GM18907 (cell line): Measurements from ENCODE around the gene NTN1.
A peak's percentile ranks its signal among the peaks of the same experiment; 100 is the strongest.
"Not testable (repeated sequence)": the region's sequence is repeated elsewhere in the genome, so short reads cannot be mapped to it uniquely, and the experiment has no call there.

ENCODE experiments used
- ATAC-seq: cut with Tn5 transposase; IDR thresholded peaks from one replicate; pipeline ENCODE4 v1.9.1; 2021; ENCODE audit warnings: mild to moderate bottlenecking, moderate library complexity; ENCODE audit not compliant: unreplicated experiment

The NTN1 gene

DNA sequence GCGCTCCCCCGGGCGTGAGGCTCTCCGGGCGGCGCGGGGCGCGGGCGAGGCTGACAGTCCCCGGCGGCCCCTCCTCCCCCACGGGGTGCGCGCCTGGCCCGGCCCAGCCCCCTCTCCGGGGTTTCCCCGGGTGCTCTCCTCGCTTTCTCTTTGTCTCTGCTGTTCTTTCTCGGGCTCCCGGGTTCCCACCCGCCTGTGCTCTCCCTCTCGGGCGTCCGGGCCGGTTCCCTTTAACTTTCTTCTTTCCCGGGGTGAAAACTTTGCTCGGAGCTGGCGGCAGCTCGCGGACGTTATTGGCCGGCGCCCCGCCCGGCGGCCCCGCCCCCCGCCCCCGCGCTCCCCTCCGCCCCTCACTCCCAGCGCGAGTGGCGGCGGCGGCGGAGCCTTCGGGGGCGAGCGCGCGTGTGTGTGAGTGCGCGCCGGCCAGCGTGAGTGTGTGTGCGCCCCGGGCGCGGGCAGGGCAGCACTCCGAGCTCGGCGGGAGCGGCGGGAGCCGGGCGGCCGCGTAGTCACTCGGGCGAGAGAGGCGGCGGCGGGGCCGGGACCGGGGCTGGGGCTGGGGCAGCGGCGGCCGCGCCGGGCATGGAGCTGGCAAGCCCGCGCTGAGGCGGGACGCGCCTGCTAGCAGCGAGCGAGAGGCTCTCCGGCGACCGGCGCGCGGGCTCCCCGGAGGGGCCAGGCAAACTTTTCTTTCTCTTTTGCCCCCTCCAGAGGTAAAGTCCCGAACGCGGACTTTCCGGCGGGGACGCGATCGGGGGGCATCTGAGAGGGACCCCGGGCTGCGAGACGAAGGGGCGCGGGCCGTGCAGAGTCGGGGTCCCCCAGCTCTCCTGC is at the start of gene NTN1:
Gene NTN1 (plus strand): TSS at position 353 of the 834 bp plus-strand sequence. CDS start 864 bp downstream, outside the sequence.
- peak; percentile 64 for ATAC-seq

DNA sequence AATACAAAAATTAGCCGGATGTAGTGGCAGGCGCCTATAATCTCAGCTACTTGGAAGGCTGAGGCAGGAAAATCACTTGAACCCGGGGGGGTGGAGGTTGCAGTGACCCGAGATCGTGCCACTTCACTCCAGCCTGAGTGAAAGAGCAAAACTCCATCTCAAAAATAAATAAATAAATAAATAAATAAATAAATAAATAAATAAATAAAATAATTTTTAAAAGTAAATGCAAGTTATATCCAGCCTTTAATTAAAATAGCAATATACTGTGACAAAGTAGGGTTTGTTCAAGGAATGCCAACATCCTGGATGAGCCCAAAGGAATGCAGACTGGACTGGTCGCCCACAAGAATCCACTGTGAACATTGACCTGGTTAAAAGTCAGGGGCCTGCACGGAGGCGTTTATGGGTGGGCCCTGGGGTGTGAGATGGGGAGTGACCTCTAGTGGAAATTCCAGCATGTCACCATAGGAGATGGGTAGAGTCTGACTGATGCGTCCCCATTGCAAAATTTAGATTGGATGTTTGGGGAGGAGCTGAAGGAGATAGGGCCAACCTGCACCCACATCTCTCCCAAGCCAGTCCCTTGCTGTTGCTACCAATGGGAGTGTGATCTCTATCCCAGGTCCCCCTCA is 46.1 kb upstream of the NTN1 start:
- no peak for ATAC-seq

DNA sequence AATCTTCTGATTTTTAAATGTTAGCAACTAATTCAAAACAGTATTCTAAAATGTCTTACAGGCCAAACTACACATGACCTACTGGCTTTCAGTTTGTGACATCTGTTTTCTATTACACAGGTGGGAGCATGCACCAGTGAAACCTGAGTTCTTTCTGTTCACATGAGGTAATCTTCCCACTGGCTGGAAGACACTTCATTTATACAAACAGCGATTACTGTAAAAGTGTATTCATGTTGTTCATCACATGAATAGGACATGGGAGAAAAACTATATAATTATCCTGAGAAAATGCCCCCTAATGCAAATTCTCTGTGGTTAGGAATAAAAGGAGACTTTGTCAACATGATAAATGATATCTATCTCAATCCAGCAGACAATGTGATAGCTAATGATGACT is 44.7 kb upstream of the NTN1 start:
- no peak for ATAC-seq

DNA sequence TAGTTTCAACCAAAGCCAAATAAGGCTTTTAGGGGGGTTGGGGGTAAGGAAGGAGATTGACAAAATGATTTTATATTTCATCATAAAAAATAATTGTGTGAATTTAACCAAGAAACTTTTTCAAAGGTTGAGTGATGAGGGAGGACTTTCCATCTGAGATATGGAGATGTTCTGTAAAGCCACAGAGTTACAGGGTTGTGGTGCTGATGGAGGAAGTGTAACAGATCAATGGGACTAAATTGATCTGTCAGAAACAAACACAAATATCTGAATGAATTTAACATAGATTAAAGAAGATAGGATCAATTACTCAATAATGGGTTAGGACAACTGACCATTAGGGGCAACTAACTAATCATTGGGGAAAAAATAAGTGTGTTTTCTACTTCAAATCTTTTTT is 41.6 kb upstream of the NTN1 start:
- ATAC-seq = no peak

DNA sequence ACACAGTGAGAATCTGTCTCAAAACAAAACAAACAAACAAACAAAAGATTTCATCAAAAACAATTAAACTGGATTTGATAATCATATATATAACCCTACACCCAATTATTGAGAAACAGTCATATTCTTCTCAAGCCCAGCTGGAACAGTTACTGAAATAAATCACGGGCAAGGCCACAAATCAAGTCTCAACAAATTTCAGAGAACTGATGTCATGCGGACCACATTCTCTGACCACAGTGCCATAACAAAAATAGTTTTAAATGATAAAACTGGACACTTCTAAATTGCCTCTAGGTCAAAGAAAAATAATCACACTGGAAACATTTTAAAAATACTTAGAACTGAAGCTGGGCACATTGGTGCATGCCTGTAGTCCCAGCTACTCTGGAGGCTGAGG is 39.9 kb upstream of the NTN1 start:
- ATAC-seq = no peak

DNA sequence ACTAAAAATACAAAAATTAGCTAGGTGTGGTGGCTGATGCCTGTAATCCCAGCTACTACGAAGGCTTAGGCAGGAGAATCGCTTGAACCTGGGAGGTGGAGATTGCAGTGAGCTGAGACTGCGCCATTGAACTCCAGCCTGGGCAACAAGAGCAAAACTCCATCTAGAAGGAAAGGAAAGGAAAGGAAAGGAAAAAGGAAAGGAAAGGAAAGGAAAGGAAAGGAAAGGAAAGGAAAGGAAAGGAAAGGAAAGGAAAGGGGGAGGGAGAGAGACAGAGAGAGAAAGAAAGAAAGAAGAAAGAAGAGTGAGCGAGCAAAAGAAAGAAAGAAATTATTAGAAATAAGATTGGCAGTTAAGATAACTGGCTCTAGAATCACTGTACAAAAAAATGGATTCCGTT is 37.1 kb upstream of the NTN1 start:
- not testable (repeated sequence) for ATAC-seq

DNA sequence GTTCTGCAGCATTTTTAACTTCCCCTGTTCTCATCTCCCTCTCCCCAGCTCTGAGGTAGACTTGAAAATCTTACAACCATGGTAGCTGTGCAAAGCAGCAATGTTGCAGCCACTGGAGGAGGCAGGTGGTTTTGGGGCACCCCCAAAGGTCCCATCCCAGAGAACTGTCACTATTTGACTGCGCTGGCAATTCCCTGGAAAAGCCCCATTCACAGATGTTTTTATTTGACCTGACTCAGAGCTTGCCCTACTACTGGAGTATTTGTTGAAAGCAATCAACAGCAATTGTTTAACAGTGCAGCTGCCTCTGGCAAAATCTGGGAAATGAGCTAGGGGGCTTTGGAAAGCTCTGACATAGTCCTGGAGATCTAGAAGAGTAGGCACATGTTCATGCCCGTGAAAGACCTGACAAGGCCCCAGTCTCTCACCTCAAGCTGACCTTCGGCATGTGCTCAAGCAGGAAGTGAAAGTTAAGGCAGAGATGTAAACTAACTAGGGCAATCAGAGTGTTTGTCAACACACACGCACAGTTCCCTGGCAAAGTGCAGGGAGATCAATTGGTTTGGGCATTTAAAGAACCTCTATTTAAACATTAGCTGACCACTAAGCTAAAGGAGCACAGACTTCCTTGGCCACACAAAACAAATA is 36.1 kb upstream of the NTN1 start:
- no peak for ATAC-seq

DNA sequence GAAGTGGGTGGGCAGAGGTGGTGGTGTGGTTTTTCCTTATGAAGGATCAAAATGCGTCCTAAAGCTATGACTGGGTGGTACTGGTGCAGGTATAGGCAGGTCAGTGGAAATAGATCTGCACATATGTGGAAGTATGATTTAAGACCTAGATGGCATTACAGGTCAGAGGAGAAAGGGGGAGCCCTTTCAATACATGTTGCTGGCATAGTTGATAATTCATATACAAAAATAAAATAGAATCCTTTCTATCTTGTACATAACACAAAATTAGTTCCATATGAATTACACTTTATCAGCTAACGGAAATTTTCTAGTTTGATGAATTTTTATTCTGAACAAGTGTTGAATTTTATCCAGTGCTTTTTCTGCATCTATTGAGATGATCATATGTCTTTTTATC is 35.0 kb upstream of the NTN1 start:
- no peak for ATAC-seq

DNA sequence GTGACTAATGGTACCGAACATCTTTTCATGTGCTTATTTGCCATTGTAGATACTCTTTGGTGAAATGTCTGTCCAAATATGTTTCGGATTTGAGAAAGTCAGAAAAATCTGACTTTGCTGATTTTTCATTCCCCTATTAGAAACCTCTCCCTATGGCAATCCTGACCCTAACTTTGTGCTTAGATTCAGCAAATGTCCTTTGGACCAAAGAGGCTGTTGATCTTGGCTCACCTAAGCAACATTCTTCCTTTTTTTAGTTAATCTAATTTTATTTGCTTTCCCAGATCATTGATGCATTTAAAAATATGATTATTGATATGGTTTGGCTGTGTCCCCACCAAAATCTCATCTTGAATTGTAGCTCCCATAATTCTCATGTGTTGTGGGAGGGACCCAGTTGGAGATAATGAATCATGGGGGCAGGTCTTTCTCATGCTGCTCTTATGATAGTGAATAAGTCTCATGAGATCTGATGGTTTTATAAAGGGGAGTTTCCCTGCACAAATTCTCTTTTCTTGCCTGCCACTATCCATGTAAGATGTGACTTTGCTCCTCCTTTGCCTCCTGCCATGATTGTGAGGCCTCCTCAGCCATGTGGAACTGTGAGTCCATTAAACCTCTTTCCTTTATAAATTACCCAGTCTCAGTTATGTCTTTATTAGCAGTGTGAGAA is 32.9 kb upstream of the NTN1 start:
- not testable (repeated sequence) for ATAC-seq

DNA sequence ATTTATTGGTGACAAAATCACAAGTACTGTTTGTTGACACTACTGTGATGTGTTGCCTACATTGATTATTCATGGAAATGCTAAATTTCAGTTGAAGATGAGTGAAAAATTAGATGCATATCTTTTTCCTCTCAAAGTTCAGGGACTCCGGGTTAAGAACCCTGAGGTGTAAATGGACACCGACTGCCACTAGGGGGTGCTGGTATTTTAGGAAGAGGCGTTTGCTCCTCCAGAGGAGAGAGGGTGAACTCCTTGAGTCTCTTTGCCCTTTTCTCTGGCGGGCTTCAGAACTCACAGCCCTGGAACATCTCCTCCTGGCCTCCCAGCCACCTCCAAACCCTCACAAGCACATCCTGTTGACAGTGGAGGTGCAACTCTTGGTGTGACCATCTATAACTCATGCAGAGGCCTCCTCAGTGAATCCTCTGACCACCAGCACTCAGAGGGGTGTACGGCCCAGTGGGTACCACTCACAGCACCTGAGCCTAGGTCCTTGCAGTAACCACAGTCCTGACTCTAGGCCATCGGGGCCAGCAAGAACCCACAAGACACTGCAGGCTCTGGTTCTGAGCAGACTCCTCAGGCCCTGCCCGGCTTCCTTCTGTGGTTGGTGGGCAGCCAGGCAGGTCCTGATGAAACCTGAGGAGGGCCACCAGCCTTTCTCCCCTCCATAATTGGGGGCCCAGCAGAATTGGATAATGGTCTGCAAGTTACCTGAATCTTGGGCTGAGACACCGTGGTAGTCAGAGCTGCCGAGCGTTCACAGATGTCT is 29.6 kb upstream of the NTN1 start:
- ATAC-seq = no peak

DNA sequence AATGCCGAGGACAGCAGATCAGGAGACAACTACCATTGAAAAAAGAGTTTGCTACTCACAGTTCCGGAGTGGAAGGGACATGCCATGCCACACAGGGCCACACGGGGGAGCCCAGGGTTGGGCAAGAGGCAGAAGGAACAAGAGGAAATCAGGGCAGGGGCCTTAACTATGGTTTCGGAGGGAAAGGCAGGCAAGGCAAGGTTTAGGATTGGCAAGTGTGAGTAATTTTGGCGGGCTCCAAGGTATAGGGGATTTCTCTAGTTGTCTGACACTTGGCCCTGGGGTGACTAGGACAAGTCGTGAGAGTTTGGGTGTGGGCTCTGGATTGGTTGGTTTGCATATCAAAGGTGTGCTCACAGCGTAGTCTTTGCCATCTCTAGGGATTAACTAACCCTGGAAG is 27.0 kb upstream of the NTN1 start:
- no peak for ATAC-seq

DNA sequence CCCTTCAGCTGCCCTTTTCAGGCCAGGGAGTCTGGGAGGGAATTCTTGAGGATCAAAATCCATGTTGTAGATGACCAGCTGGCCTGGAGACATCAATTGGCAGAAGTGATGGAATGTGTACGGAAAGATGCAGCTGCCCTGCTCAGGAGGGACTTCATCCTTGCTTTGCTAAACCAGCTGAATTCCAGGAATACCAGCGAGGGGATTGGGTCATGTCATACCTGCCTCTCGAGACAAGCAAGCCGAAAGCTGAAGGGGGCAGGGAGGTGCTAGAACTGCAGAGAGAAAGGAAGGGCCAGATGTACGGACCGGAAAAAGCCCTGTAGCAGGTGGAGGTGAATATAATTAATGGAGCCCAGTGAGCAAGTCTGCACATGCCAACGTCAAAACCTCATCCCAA is 25.6 kb upstream of the NTN1 start:
- no peak for ATAC-seq

DNA sequence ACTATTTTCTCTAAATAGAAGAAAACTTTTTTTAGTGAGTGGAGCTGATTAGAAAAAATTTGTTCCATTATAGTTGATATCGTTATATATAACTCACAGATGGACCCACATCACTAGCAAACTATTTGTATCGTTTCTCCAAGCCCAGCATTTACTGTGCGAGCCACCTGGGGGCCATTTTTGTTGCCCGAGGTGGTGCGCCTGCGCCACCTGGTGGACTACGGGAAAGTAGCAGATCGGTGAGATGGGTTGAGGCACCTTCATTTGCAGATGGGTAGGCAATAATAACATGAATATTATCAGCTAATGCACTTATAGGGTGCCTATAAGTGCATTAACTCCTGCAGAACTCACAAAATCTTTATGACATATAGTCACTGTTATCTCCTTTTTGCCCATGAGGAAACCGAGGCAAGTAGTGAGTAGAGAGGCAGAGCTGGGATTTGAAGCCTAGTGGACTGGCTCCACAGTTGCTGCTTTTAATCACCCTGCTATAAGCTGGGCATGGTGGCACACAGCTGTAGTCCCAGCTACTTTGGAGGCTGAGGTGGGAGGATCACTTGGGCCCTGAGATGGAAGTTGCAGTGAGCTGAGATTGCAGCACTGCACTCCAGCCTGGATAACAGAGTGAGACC is 23.2 kb upstream of the NTN1 start:
- no peak for ATAC-seq

DNA sequence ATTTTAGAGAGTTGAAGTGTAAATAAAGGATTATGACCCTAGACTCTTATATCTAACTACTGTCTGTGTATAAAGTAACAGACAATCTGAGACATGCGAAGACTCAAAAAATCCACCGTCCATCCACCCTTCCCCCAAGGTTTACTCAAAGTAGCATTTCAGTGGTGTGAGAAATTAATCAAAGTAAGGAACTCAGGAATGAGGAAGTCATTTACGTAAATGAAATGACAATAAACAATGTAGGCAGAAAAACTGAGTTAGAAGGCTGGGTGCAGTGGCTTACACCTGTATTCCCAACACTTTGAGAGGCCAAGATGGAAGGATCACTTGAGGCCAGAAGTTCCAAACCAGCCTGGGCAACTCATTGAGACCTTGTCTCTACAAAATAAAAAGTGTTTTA is 19.8 kb upstream of the NTN1 start:
- no peak for ATAC-seq

DNA sequence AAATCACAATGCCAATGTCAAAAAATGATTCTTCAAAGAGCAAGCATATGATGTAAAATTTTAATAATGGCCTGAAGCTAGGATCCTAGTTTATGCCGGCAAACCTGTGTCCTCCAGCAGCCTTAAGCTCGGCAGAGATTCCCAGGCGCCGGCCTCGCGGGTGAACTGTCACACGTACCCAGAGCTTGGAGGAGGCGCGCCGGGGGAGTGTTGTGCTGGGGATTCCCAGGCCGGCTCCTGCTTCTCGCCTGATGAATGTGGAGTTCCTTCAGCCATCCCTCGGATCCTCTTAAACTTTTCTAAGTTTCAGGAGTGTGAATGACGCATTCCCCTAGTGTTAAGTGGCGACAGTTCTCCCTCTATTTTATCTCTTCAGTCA is 19.1 kb upstream of the NTN1 start:
- ATAC-seq = no peak

DNA sequence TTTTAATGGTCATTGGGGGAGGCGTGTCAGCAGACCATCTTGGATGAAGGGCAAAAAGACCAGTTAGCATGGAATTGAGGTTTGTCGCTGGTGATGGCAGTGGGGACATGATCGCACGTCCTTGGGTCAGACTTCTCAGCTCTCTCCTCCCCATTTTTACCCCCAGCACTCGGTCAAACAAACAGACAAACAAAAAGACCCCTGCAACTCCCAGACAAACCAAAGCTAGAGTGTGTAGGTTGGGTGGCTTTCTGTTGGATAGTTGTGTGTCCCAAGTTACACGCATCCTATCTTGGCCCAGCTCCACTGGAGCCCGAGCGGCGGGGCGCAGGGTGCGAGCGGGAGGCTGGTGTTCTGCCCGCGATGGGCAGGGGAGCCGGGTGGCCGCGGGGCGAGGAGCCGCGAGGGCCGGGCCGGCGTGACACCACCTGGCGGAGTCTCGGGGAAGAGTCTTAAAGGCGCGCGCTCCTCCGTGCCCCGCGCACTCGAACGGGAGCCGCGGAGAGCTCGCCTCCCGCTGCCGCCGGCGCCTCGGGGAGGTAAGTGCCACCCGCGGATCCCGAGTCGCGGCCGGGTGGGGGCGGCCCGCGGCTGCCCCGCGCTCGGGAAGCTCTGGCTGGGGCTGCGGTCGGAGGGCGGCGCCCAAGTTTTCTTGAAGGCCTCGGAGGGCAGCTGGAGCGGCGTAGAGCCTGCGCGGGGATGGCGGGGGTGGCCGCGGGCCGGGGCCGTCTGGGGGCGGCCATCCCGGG is 18.5 kb upstream of the NTN1 start:
- no peak for ATAC-seq

DNA sequence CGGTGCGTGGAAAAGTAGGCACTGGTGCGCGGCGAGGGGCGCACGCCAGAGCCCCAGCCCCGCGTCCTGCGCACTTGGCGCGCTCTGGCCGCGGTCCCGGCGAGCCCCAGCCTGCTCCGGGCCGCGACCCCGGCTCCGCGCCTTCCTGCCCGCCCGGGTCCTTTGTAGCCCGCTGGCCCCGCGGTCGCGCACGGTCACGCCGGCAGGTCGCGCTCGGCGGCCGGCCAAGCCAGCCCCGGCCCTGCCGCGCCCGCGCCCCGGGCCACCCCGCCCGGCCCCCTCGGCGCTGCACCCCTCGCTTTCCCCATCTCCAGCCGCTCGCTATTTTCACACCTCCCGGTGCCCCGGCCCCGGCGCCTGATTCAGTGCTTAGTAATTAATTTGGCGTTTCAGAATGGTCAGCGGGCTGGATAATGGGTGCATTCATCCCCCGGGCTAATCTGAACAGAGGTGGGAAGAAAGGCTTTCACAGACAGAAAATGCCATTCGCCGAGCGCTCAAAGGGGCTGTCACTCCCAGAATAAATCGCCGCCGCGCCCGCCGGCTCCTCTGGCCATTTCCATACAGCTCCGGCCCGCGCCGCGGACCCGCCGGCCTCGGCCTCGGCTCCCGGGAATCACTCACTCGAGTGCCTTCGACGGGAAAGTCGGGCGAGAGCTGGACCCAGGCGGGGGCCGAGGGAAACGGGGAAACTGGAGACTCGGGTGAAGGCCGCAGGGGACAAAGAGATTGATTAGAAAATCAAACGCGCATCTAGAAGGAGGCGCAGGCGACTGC is 17.8 kb upstream of the NTN1 start:
- ATAC-seq = no peak

DNA sequence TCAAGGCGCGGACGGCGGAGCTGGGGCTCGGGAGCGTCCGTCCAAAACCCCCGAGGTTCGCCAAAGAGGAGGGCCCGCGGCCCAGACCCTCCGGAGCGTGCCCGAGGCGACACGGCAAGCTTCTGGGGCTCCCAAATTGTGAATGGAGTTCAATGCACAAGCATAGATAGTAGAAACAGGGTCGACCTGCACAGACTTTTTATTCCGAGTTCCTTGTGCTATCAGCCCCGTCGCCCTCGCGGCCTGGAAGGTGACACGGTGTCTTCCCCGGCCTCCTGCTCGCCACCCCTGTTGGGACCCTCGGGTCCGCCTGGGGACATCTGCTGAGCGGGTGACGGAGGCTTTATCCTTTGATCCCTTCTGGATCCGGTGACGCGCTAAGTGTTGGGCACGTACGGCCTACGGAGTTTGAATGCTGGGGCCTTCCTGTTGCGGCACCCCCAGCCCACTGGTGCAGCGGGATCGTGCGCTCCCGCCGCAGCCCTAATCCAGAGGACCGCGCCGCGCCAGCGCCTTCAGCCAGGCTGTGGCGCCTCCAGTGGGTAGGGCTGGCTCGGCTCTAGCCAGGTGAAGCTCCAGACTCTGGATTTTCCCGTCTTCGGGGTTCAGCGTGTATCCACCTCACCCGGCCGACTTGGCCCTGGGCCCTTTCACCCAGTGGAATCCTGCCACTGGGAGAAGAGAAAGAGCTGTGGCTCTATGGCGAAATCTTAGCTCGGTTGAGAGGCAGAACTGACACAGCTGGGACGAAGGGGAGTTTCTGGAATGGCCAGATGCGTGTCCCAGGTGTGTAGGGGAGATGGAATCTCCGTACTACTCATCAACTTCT is 17.0 kb upstream of the NTN1 start:
- ATAC-seq = no peak
